Prostate gland (tissue), 2 donors: ENCODE measurements around the gene EEF1AKMT1. TPM values are rescaled to one million over a fixed set of nuclear protein-coding genes. Genes with fewer than 3 reads are reported as not detected.

ENCODE experiments used
- DNase-seq: peaks from one replicate; pipeline ENCODE4 v3.0.0-alpha.2; 2019; ENCODE audit warnings: low spot score
- H3K27ac ChIP-seq, 2 donors: fragments of 200-600 bp; sonication (generic); 2 replicates each; pipeline ENCODE4 v1.5.1; 2017 to 2019
- H3K27me3 ChIP-seq: fragments of 200-600 bp; sonication (generic); replicated peaks from 2 replicates; pipeline ENCODE4 v1.5.1; 2019; ENCODE audit not compliant: insufficient read depth
- H3K36me3 ChIP-seq, 2 donors: fragments of 200-600 bp; sonication (generic); 1 replicate in 1 of 2; 2 replicates in 1 of 2; pipeline versions ENCODE4 v1.5.1 to v1.8.1; 2017 to 2019
- H3K4me1 ChIP-seq: fragments of 200-600 bp; sonication (generic); replicated peaks from 2 replicates; pipeline ENCODE4 v1.5.1; 2019
- H3K4me3 ChIP-seq, 2 donors: fragments of 200-600 bp; sonication (generic); 2 replicates each; pipeline ENCODE4 v1.5.1; 2017 to 2019
- H3K9me3 ChIP-seq: fragments of 200-600 bp; sonication (generic); 2 replicates; pipeline ENCODE4 v1.5.1; 2017
- POLR2A ChIP-seq: fragments of 450-650 bp; IDR thresholded peaks from one replicate; pipeline ENCODE4 v1.6.1; 2016; ENCODE audit warnings: antibody characterized with exemption, mild to moderate bottlenecking
- POLR2AphosphoS5 ChIP-seq: sonication (generic); formaldehyde crosslinking; IDR thresholded peaks from one replicate; pipeline ENCODE4 v1.6.1; 2017; ENCODE audit warnings: antibody characterized with exemption
- whole genome bisulfite sequencing: methylation state at CpG from one replicate; pipeline ENCODE4 v1.1.5; 2018; 5-methylcytosine and 5-hydroxymethylcytosine counted together
- intact Hi-C: fragments of 100-400 bp; cut with DNase I; formaldehyde crosslinking; loops from one replicate; pipeline ENCODE4 v1.14.2; 2022
- total RNA-seq, 2 donors: library from RNA; depleted of rRNA; stranded (reverse); fragments of >200 nt; gene quantifications; one replicate each; pipeline ENCODE4 v1.1.0, GENCODE V29; 2016
- TF ChIP-seq, protein P1 (sequence below), 4 experiments: fragments of 200-600 bp in 2 of 4; fragments of 450-650 bp in 2 of 4; sonication (generic) in 2 of 4; IDR thresholded peaks; 1 replicate in 3 of 4; 2 replicates in 1 of 4; pipeline ENCODE4 v1.5.1; 2016 to 2019; ENCODE audit warnings: antibody characterized with exemption in 4 of 4, mild to moderate bottlenecking in 2 of 4, moderate library complexity in 2 of 4

EEF1AKMT1 gene
- total RNA-seq, 2 donors from 2014 or later: 11.4 to 31.6 TPM

DNA sequence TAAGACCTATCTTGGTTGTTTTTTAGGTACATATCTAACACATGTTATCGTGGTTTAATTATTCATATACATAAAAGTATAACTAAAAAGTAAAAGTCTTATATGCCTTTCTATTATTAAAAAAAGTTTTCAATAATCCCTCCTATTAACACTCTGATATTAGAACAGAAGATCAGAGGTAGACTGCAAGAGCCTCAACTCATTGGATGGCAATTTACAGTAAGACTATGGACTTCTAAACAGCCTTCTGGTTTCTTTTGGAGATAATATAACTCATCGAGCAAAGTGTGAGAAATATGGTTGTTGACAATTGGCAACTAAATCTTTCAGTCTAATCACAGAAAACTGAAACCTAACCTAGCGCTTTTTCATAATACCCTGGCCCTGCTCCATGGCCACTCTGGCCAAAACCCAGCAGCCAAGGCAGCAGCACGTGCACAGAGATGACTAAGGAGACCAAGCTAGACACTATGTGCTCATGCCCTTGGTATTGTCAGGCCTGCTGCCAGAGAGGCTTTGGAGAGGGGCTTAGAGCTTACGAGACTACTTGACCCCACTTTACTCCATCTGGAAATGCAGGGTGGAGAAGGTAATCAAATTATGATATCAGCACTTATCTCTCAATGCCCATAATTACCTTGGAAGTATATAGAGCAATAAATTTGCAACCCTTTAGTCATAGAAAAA is 40.6 kb upstream of the EEF1AKMT1 start:
- H3K4me3 ChIP-seq: no peak overlapping the region
- H3K36me3 ChIP-seq: no peaks in the 10 kb centered on the region
- WGBS: 31% methylated on average over 5 of the region's 5 CpGs
- no peaks in the 10 kb centered on the region for H3K4me1 ChIP-seq
- H3K27me3 ChIP-seq: no peaks in the 10 kb centered on the region
- DNase-seq: peak; percentile 30
- no peaks in the 10 kb centered on the region for H3K9me3 ChIP-seq
- TF ChIP-seq, protein P1, sequence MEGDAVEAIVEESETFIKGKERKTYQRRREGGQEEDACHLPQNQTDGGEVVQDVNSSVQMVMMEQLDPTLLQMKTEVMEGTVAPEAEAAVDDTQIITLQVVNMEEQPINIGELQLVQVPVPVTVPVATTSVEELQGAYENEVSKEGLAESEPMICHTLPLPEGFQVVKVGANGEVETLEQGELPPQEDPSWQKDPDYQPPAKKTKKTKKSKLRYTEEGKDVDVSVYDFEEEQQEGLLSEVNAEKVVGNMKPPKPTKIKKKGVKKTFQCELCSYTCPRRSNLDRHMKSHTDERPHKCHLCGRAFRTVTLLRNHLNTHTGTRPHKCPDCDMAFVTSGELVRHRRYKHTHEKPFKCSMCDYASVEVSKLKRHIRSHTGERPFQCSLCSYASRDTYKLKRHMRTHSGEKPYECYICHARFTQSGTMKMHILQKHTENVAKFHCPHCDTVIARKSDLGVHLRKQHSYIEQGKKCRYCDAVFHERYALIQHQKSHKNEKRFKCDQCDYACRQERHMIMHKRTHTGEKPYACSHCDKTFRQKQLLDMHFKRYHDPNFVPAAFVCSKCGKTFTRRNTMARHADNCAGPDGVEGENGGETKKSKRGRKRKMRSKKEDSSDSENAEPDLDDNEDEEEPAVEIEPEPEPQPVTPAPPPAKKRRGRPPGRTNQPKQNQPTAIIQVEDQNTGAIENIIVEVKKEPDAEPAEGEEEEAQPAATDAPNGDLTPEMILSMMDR (IDR thresholded peaks at IDR 0.05): no peak
- TF ChIP-seq POLR2A (no peak), POLR2AphosphoS5 (peak; percentile 68)
- no peak overlapping the region for H3K27ac ChIP-seq
- intact Hi-C loops: loop anchor here (5.0 to 10.0 kb wide), 2 partner anchors 42 to 230 kb away; partner anchors contain the start of gene EEF1AKMT1

DNA sequence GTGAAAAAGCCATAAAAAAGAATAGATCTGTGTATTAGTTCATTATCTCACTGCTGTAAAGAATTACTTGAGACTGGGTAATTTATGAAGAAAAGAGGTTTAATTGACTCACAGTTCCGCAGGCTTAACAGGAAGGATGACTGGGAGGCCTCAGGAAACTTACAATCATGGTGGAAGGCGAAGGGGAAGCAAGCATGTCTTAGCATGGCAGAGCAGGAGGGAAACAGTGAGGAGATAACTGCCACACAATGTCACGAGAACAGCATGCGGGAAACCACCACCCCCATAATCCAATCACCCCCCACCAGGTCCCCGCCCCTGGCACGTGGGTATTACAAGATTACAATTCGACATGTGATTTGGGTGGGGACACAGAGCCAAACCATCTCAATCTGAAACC is 39.1 kb upstream of the EEF1AKMT1 start:
- intact Hi-C loops: loop anchor here (5.0 to 10.0 kb wide), 2 partner anchors 41 to 232 kb away; partner anchors contain the start of gene EEF1AKMT1
- no peak overlapping the region for H3K4me3 ChIP-seq
- no peaks in the 10 kb centered on the region for H3K9me3 ChIP-seq
- H3K36me3 ChIP-seq: no peaks in the 10 kb centered on the region
- DNase-seq: no peak
- no peaks in the 10 kb centered on the region for H3K4me1 ChIP-seq
- H3K27ac ChIP-seq: no peak overlapping the region
- TF ChIP-seq, protein P1 (IDR thresholded peaks at IDR 0.05): no peak
- TF ChIP-seq POLR2AphosphoS5 (no peak), POLR2A (no peak)
- H3K27me3 ChIP-seq: no peaks in the 10 kb centered on the region
- 93% methylated on average over 7 of the region's 7 CpGs for WGBS

DNA sequence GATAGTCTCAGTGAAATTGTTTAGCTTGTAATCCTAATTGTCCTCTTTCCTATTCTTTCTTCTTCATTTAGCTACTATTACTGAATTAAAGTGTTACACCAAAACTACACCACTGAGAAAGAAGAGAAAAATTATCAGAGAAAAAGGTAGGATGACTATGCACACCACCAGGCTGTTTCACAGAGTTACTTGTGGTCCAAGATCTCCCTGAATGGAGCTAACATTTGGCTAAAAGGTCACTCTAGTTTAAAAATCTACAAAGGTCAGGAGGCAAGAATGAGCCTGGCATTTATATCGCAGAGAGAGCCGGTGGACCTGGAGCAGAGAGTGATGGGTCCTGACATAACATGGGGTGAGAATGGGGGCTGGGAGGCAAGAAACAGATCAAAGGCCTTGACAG is 37.0 kb upstream of the EEF1AKMT1 start:
- H3K36me3 ChIP-seq: no peaks in the 10 kb centered on the region
- 84% methylated on average over 2 of the region's 2 CpGs for WGBS
- H3K4me1 ChIP-seq: no peaks in the 10 kb centered on the region
- DNase-seq: no peak
- H3K9me3 ChIP-seq: no peaks in the 10 kb centered on the region
- H3K27me3 ChIP-seq: no peaks in the 10 kb centered on the region
- H3K27ac ChIP-seq: no peak overlapping the region
- no peak overlapping the region for H3K4me3 ChIP-seq
- intact Hi-C loops: loop anchor here (5.0 to 10.0 kb wide), 2 partner anchors 39 to 234 kb away; partner anchors contain the start of gene EEF1AKMT1
- no peak for TF ChIP-seq POLR2AphosphoS5
- TF ChIP-seq, protein P1 (IDR thresholded peaks at IDR 0.05): no peak

- Histone ChIP-seq H3K27ac (no peak overlapping the region), H3K4me1 (no peaks in the 10 kb centered on the region), H3K36me3 (no peaks in the 10 kb centered on the region), H3K4me3 (no peak overlapping the region), H3K27me3 (no peaks in the 10 kb centered on the region), H3K9me3 (no peaks in the 10 kb centered on the region)
- TF ChIP-seq POLR2AphosphoS5: no peak
- no peak for TF ChIP-seq POLR2A
- TF ChIP-seq, protein P1 (IDR thresholded peaks at IDR 0.05): no peak
- DNase-seq: no peak
- intact Hi-C loops: no loop called here
- WGBS: 88% methylated on average over 4 of the region's 4 CpGs
These were observed 35.1 kb upstream of the EEF1AKMT1 start for GRCh38 chr13:20808874-20809273.
